Measurements from ENCODE around the gene HELZ.
"Not testable (repeated sequence)": the region's sequence is repeated elsewhere in the genome, so short reads cannot be mapped to it uniquely, and the experiment has no call there.

The HELZ gene

DNA sequence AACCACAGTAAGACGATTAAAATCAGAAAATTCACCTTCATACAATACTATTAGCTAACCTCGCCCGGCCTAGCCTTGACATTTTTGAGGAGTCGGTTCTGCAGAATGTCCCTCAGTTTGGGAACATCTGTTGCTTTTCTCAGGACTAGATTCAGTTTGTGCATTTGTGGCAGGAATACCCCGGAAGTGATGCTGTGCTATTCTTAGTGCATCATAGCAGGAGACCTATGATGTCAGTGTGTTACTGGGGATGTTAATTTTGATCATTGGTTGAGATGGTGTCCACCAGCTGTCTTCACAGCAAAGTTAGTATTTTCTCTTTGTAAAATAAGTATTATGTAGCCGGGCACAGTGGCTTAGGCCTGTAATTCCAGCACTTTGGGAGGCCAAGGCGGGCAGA is 21.5 kb upstream of the HELZ start:
- DNase-seq: no peak

DNA sequence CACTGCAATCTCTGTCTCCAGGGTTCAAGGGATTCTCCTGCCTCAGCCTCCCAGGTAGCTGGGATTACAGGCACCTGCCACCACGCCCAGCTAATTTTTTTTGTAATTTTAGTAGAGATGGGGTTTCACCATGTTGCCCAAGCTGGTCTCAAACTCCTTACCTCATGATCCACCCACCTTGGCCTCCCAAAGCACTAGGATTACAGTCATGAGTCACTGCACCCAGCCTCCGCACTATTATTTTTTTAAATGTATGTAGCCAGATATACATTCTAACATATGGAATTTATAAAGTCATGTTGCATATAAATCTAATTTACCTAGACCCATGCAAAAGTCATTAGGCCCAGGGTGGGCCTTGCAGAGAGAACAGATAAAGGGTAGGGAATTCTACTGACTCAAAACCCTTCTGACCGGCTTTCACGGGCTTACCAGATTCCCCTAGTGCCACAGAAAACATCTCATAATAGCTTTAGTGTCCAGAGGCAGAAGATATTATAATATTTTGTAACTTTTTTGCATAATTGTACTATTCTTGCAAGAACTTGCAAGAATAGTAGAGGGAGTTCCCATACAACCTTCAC is 20.5 kb upstream of the HELZ start:
- DNase-seq: no peak

DNA sequence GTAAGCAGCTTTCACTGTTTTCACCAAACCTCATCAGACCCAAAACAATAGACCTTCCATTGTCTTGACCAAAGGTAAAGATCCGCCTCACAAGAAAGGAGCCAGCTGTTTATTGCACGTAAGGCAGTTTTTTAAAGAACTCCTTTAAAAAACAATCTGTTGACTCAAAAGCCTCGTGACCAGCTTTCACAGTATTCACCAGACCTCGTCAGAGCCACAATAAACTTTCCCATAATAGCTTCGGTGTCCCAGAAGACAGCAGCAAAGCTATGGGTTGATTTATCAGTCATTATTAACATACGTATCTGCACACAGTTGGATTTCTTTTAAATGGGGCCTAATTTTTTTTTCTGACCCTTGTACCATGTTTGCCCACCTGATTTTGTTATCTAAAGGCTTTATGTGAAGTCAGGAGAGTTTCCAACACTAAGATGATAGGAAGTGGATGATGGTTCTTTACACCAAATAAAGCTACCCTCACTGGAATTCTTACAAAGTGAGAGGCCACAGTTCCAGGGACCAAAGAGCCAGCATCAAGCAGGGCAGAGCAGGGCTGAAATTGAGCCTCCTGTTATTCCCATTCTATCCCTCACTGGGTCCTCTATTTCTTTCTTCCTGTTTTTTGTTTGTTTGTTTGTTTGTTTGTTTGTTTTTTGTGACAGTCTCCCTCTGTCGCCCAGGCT is 17.6 kb upstream of the HELZ start:
- DNase-seq: no peak

DNA sequence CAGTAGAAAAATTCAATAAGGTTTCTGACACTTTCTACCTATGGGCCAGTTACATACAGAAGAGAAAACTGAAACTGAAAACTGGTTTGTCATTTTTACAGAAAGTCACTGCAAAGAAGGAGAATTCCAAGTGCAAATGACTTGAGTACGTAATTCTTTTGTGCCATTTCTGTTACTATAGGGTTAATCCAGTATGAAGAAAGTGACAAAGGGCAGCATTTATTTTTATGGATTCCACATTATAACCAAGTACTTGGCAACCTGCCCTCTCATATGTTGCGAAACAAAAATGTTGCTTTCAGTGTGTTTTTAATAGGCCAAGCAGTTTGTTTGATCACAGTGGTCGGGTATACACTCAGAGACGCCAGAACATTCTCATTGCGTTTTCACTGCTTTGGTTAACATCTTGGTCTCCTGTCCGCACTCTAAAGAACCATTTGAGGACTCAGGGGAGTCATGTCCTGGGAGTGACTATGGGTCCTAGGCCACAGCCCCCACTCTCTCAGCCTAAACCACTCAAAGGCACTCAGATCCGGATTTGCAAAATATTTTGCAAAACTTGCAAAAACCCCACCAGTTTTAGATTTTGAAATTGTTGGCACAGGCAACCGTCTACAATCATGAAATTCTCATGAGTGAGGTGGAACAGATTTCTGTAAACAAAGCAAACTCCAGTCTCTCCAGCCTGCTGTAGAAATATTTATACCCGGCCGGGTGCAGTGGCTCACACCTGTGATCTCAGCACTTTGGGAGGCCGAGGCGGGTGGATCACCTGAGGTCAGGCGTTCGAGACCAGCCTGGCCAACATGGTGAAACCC is 15.4 kb upstream of the HELZ start:
- no peak for DNase-seq

DNA sequence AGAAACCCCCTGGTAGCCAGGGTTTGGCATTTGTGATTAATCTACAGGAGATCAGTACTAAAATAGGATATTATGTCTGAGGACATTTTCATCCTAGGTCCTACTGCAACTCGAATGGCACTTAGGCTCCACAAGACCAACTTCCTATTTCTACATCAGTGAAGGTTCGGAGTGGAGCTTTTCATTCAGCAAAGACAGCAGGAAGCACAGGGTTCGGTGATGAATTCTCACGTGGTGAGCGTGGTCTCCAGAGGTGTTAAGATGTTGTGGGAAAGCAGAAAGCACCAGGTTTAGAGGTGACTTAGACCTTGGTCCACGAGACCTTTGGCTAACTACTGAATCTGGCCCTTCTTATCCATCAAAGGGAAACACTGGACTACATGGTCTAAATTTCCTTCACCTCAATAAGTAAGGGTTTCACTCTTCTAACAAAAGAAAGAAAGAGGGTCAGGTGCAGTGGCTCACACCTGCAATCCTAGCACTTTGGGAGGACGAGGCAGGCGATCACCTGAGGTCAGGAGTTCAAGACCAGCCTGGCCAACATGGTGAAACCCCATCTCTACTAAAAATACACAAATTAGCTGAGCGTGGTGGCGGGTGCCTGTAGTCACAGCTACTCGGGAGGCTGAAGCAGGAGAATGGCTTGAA is 13.9 kb upstream of the HELZ start:
- DNase-seq: peak; percentile 40 to 46

DNA sequence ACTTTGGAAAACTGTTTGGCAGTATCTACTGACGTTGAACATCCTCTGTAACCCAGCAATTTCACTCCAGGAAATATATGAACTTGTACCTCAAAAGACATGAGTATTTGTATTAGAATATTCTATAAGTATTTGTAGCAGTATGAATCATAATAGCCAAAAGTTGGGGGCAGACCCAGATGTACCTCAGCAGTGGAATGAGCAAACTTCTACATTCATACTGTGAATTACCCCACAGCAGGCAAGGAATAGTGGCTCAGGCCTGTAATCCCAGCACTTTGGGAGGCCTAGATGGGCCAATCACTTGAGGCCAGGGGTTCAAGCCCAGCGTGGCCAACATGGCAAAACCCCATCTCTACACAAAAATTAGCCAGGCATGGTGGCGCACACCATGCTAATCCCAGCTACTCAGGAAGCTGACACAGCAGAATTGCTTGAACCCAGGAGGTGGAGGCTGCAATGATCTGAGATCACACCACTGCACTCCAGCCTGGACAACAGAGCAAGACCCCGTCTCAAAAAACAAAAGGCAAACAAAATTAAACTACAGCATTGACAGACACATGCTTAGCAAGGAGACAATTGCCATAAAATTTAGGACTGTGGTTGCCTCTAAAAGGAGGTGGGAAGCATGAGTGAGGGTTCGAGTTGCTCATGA is 11.2 kb upstream of the HELZ start:
- DNase-seq: no peak

- no peak for DNase-seq
These were observed 8.4 kb upstream of the HELZ start for GRCh38 chr17:67253384-67253783.

DNA sequence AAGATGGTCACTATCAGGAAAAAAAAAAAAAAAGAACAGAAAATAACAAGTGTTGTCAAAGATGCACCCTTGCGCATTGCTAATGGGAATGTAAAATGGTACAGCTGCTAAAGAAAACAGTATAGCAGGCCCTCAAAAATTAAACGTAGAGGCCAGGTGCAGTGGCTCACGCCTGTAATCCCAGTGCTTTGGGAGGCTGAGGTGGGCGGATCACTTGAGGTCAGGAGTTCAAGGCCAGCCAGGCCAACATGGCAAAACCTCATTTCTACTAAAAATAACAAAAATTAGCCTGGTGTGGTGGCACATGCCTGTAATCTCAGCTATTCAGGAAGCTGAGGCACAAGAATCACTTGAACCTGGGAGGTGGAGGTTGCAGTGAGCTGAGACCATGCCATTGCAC is 6.6 kb upstream of the HELZ start:
- not testable (repeated sequence) for DNase-seq

GRCh38 chr17:67248291-67248690 is 3.3 kb upstream of the HELZ start:
- DNase-seq: no peak

DNA sequence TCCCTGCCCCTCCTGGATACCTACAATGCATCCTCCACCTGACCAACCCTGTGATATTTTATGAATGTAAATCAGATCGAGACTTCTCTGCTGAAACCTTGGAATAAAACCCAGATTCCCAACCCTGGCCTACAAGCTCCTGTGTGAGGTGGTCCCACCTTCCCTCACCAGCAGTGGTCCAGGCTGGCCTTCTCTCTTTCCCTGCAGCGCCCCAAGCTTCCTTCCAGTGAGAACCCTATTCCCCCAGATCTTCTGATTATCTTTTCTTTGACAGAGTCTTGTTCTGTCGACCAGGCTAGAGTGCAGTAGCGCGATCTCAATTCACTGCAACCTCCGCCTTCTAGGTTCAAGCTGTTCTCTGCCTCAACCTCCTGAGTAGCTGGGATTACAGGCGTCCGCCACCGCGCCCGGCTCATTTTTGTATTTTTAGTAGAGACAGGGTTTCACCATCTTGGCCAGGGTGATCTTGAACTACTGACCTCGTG is 2.5 kb upstream of the HELZ start:
- DNase-seq: no peak

GRCh38 chr17:67246653-67247415 is 1.8 kb upstream of the HELZ start:
- DNase-seq: peak; percentile 31 to 58

- no peak for DNase-seq
These were observed 1.3 kb upstream of the HELZ start for GRCh38 chr17:67246403-67246652.

DNA sequence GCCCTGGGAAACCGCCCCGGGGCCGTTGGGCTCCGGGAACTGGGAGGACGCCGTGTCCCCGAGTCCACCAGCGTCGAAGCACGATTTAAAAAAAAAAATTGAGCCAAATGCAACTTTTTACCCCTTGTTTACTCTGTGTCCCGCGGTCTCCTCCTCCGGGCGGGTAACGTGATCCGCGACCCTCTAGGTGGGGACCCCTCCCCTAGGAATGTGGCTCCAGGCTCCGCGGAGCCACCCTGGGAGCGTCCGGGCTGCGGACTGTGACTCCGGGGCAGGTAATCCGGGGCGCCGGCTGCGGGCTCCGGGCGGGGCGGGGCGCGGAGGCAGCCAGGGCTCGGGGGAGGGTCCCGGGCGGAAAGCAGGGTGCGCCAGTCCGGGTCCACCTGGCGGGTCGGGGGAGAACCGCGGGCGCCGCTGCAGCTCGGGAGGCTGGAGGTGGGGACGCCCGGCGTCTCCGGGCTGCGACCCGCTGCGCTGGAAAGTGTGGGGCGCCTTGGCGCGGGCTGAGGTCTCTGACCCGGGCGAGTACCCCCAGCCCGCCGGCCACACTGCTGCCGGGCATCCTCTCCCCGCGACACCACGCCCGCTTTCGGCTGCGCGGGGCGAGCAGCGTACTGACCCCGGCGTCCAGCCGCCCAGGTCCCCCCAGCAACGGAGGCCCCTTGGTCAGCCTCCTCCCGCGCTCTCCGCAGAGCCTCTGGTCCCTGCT is 852 bp upstream of the HELZ start:
- DNase-seq: peak; percentile 37 to 51

DNA sequence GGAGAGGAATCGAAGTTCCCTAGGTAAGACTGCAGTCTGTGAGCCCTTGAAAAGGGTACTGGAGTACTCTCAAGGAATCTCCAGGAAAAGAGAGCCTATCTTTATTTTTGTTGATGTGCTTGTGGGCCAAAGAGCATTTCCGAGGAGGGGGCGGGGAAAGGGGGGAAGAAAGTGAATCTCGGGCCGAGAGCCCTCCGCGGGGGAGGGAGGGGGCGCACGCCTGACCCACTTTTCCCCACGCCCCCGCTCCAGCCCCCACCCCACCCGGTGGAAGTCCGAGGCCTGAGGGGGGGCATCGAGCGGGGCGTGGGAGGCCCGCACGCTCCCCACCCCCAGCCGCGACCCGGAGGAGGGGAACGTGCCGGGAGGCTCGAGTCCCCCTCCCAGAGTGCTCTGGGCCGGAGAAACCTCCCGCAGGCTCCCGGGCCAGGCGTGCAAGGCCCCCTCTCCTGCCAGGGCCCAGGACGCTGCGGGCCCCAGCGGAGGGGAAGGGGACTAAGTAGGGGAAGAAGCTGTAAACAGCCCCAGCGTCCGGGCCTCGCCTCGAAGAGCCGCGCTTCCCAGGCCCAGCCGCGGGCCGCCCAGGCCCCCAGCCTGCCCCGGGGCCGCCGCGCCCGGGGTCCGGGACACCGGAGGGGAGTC is 444 bp downstream of the HELZ start:
- peak in 1 of 2 donors; percentile 6 for DNase-seq

GRCh38 chr17:67243284-67243683 is 1.7 kb downstream of the HELZ start:
- no peak for DNase-seq

- no peak for DNase-seq
These were observed 3.2 kb downstream of the HELZ start for GRCh38 chr17:67241719-67242341.

GRCh38 chr17:67239597-67239996 is 5.4 kb downstream of the HELZ start:
- DNase-seq: no peak

- no peak for DNase-seq
These were observed 6.0 kb downstream of the HELZ start for GRCh38 chr17:67238991-67239390.

GRCh38 chr17:67232441-67232840 is 12.6 kb downstream of the HELZ start:
- no peak for DNase-seq

- DNase-seq: no peak
These were observed 15.7 kb downstream of the HELZ start for GRCh38 chr17:67229109-67229955.
